K562 (cell line): ENCODE measurements around the gene IDI2. TPM values are rescaled to one million over a fixed set of nuclear protein-coding genes. Genes with fewer than 3 reads are reported as not detected.

Source experiments
- ATAC-seq: fragments of 200-7000 bp; cut with Tn5 transposase; 3 replicates; pipeline ENCODE4 v1.9.1; 2020; ENCODE audit warnings: moderate library complexity
- BruUV-seq: library from RNA; stranded (reverse); fragments of 400-500 nt; replicated peaks from 2 replicates; lab custom pipeline; 2021; lab: Mats Ljungman, UMichigan
- CTCF ChIA-PET: fragments of 300-600 bp; formaldehyde crosslinking; extraction: SDS; loops from one replicate; lab custom pipeline; 2021; ENCODE audit warnings: low intra/inter-chr PET ratio; lab: Yijun Ruan, JAX
- POLR2A ChIA-PET: fragments of 300-600, 350-650 bp; sonication (Branson Sonifier 250); formaldehyde crosslinking; extraction: SDS; loops from one replicate; lab custom pipeline; 2021; ENCODE audit warnings: antibody characterized with exemption, inconsistent platforms; lab: Yijun Ruan, JAX
- DNase-seq, 4 experiments: peaks; one replicate each; pipeline versions ENCODE4 v3.0.0 to v3.0.0-alpha.2; 2011 to 2018; ENCODE audit warnings: low spot score in 3 of 4, mixed read lengths in 3 of 4; ENCODE audit errors: extremely low read depth in 1 of 4
- FAIRE-seq: peaks from 2 replicates; lab custom pipeline; 2011; peaks lifted over from hg19 to GRCh38; lab: Jason Lieb, UNC
- H2AFZ ChIP-seq: 2 replicates; pipeline ENCODE4 v1.6.0; 2011; ENCODE audit warnings: low read depth, low read length, control low read depth, inconsistent platforms
- H3K27ac ChIP-seq: fragments of 200-600 bp; 3 replicates; pipeline ENCODE4 v1.8.0; 2011; ENCODE audit warnings: low read depth, mild to moderate bottlenecking, control low read depth, inconsistent platforms, low read length, moderate library complexity, mixed read lengths; ENCODE audit errors: extremely low read depth
- H3K27me3 ChIP-seq, 2 experiments: fragments of 300-600 bp in 1 of 2; 2 replicates in 1 of 2; 3 replicates in 1 of 2; pipeline versions ENCODE4 v1.6.0 to v1.8.0; 2011; ENCODE audit warnings: inconsistent platforms in 2 of 2, low read length in 2 of 2, mild to moderate bottlenecking in 1 of 2, mixed read lengths in 1 of 2, moderate library complexity in 1 of 2; ENCODE audit not compliant: control insufficient read depth in 2 of 2, insufficient read depth in 2 of 2
- H3K36me3 ChIP-seq: fragments of 300-600 bp; 3 replicates; pipeline ENCODE4 v1.8.0; 2011; ENCODE audit warnings: mild to moderate bottlenecking, low read length, inconsistent platforms; ENCODE audit not compliant: control insufficient read depth, insufficient read depth
- H3K4me1 ChIP-seq, 2 experiments: fragments of 200-600 bp in 1 of 2; replicated peaks in 1 of 2; 2 replicates in 1 of 2; 3 replicates in 1 of 2; pipeline versions ENCODE4 v1.5.1 to v1.8.0; 2011; ENCODE audit warnings: inconsistent platforms in 2 of 2, low read length in 2 of 2, mild to moderate bottlenecking in 1 of 2, mixed read lengths in 1 of 2, moderate library complexity in 1 of 2; ENCODE audit not compliant: control insufficient read depth in 2 of 2, insufficient read depth in 2 of 2
- H3K4me2 ChIP-seq: 2 replicates; pipeline ENCODE4 v1.6.1; 2011; ENCODE audit warnings: low read length, control low read depth, inconsistent platforms, mixed read lengths; ENCODE audit not compliant: insufficient read depth
- H3K4me3 ChIP-seq: fragments of 200-600 bp; sonication (generic), shearing (Covaris generic); 2 replicates; pipeline ENCODE4 v1.5.1; 2016; ENCODE audit warnings: control low read depth, inconsistent platforms
- H3K79me2 ChIP-seq: fragments of 200-600 bp; 3 replicates; pipeline ENCODE4 v1.8.0; 2011; ENCODE audit warnings: low read length, inconsistent platforms; ENCODE audit not compliant: control insufficient read depth, insufficient read depth
- H3K9ac ChIP-seq, 2 experiments: 2 replicates each; pipeline versions ENCODE4 v1.6.0 to v1.6.1; 2011; ENCODE audit warnings: low read depth in 2 of 2, low read length in 2 of 2, control low read depth in 1 of 2, inconsistent platforms in 1 of 2, mild to moderate bottlenecking in 1 of 2, mixed read lengths in 1 of 2; ENCODE audit not compliant: insufficient read depth in 1 of 2
- H3K9me1 ChIP-seq: one replicate; pipeline ENCODE4 v1.6.0; 2011; ENCODE audit warnings: inconsistent platforms, mild to moderate bottlenecking, low read length, moderate library complexity; ENCODE audit not compliant: control insufficient read depth, insufficient read depth
- H3K9me3 ChIP-seq: replicated peaks from 2 replicates; pipeline ENCODE4 v1.5.1; 2011; ENCODE audit warnings: low read depth, low read length, inconsistent platforms; ENCODE audit not compliant: control insufficient read depth, insufficient read depth
- H4K20me1 ChIP-seq: replicated peaks from 2 replicates; pipeline ENCODE4 v1.6.1; 2011; ENCODE audit warnings: low read length, inconsistent platforms, mixed read lengths; ENCODE audit not compliant: control insufficient read depth, insufficient read depth
- CAMTA2 ChIP-seq: fragments of 250-450 bp; sonication (Bioruptor Pico); conservative IDR thresholded peaks from 2 replicates; pipeline ENCODE4 v1.5.1; 2022
- CC2D1A ChIP-seq: fragments of 450-650 bp; IDR thresholded peaks from 2 replicates; pipeline ENCODE4 v1.6.1; 2017; ENCODE audit warnings: mild to moderate bottlenecking
- EP400 ChIP-seq: fragments of 450-650 bp; IDR thresholded peaks from 2 replicates; pipeline ENCODE4 v1.6.1; 2017; ENCODE audit warnings: antibody characterized with exemption, mild to moderate bottlenecking, moderate library complexity
- KDM1A ChIP-seq, 2 experiments: fragments of 450-650 bp; IDR thresholded peaks; 2 replicates each; pipeline ENCODE4 v1.6.1; 2016; ENCODE audit warnings: mild to moderate bottlenecking in 2 of 2
- MCM7 ChIP-seq, 2 experiments: fragments of 450-650 bp; IDR thresholded peaks; 2 replicates each; pipeline ENCODE4 v1.6.1; 2016 to 2018
- SMARCE1 ChIP-seq: fragments of 450-650 bp; IDR thresholded peaks from 2 replicates; pipeline ENCODE4 v1.7.1; 2016; ENCODE audit warnings: mild to moderate bottlenecking
- SPI1 ChIP-seq: IDR thresholded peaks from 2 replicates; pipeline ENCODE4 v1.6.1; 2011; ENCODE audit warnings: low read depth, low read length, control low read depth, borderline replicate concordance
- TAF9B ChIP-seq: fragments of 450-650 bp; IDR thresholded peaks from 2 replicates; pipeline ENCODE4 v1.6.1; 2018; ENCODE audit warnings: mild to moderate bottlenecking; ENCODE audit not compliant: partially characterized antibody
- TRIM28 ChIP-seq: fragments of 450-650 bp; IDR thresholded peaks from 2 replicates; pipeline ENCODE4 v1.6.1; 2017
- YY1 ChIP-seq, 3 experiments: IDR thresholded peaks; 2 replicates each; pipeline ENCODE4 v1.6.1; 2011; ENCODE audit warnings: low read length in 2 of 3, mild to moderate bottlenecking in 2 of 3, moderate library complexity in 2 of 3, borderline replicate concordance in 1 of 3, control low read depth in 1 of 3, low read depth in 1 of 3; ENCODE audit not compliant: insufficient read depth in 3 of 3, insufficient replicate concordance in 2 of 3, control insufficient read depth in 1 of 3, insufficient read length in 1 of 3; ENCODE audit errors: extremely low read depth in 1 of 3
- WGBS: fragments of 100-300 bp; shearing (Covaris generic); methylation state at CpG from one replicate; pipeline ENCODE4 v1.1.6; 2016; ENCODE audit warnings: low coverage, mixed read lengths; ENCODE audit not compliant: insufficient coverage; ENCODE audit errors: missing lambda C conversion rate; 5-methylcytosine and 5-hydroxymethylcytosine counted together
- in situ Hi-C: fragments of 300-500 bp; cut with MboI; formaldehyde crosslinking; loops from 4 replicates; pipeline ENCODE4 v1.15.0; 2018; ENCODE audit warnings: inconsistent platforms, mixed read lengths
- intact Hi-C: fragments of 100-400 bp; cut with micrococcal nuclease; formaldehyde crosslinking; loops from 2 replicates; pipeline ENCODE4 v1.14.2; 2022
- polyA plus RNA-seq, 8 experiments: library from polyadenylated mRNA; depleted of rRNA in 4 of 8; stranded (reverse) in 5 of 8; unstranded in 3 of 8; fragments of >200 nt; fragmentation: Nextera tagmentation in 2 of 8; fragmentation: Illumina TruSeq in 1 of 8; extraction: Ambion mirVana in 2 of 8; extraction: Trizol in 1 of 8; gene quantifications; 2 replicates each; pipeline versions ENCODE4 v1.2.1 to v1.2.3, GENCODE V29; 2011 to 2014; ENCODE audit warnings: inconsistent platforms in 1 of 8, missing spikeins in 1 of 8
- total RNA-seq, 7 experiments: library from RNA; depleted of rRNA in 6 of 7; stranded (reverse); fragments of >200 nt in 6 of 7; fragmentation: Illumina TruSeq in 2 of 7; extraction: Trizol in 2 of 7; gene quantifications; 2 replicates each; pipeline versions ENCODE4 v1.2.1 to v1.2.3, GENCODE V29; 2011 to 2021; ENCODE audit warnings: low replicate concordance in 1 of 7
- TF ChIP-seq, protein P1 (sequence below): sonication (generic); formaldehyde crosslinking; IDR thresholded peaks from 2 replicates; pipeline ENCODE4 v1.8.0; 2022; ENCODE audit warnings: mild to moderate bottlenecking, missing genetic modification reagents, borderline replicate concordance
- TF ChIP-seq, protein P2 (sequence below): fragments of 450-650 bp; IDR thresholded peaks from 2 replicates; pipeline ENCODE4 v1.6.1; 2017; ENCODE audit warnings: antibody characterized with exemption
- TF ChIP-seq, protein P3 (sequence below): fragments of 450-650 bp; formaldehyde crosslinking; IDR thresholded peaks from 2 replicates; pipeline ENCODE4 v1.4.0; 2022; ENCODE audit warnings: mild to moderate bottlenecking, moderate library complexity

The IDI2 gene
- total and polyA plus RNA-seq, 9 of the 15 experiments (the other 6 are each of a cell fraction or from before 2014, with no cell fraction given), result not detected

DNA sequence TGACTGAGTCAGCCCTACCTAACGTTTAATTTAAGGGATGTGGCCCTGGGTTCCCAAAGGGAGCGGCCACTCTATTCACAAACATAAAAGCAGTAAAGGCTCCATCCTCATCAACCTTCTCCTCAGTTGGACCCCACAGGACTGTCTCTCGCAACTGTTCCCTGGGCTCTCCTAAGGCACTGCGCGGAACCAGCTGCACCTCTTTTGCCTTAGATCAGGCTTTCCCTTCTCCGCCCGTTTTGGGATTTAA, 38.1 kb downstream of the IDI2 start (continued):
- TF ChIP-seq, protein P1, sequence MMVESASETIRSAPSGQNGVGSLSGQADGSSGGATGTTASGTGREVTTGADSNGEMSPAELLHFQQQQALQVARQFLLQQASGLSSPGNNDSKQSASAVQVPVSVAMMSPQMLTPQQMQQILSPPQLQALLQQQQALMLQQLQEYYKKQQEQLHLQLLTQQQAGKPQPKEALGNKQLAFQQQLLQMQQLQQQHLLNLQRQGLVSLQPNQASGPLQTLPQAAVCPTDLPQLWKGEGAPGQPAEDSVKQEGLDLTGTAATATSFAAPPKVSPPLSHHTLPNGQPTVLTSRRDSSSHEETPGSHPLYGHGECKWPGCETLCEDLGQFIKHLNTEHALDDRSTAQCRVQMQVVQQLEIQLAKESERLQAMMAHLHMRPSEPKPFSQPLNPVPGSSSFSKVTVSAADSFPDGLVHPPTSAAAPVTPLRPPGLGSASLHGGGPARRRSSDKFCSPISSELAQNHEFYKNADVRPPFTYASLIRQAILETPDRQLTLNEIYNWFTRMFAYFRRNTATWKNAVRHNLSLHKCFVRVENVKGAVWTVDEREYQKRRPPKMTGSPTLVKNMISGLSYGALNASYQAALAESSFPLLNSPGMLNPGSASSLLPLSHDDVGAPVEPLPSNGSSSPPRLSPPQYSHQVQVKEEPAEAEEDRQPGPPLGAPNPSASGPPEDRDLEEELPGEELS (CRISPR knock-in tag), result no peak
- TF ChIP-seq, protein P2, sequence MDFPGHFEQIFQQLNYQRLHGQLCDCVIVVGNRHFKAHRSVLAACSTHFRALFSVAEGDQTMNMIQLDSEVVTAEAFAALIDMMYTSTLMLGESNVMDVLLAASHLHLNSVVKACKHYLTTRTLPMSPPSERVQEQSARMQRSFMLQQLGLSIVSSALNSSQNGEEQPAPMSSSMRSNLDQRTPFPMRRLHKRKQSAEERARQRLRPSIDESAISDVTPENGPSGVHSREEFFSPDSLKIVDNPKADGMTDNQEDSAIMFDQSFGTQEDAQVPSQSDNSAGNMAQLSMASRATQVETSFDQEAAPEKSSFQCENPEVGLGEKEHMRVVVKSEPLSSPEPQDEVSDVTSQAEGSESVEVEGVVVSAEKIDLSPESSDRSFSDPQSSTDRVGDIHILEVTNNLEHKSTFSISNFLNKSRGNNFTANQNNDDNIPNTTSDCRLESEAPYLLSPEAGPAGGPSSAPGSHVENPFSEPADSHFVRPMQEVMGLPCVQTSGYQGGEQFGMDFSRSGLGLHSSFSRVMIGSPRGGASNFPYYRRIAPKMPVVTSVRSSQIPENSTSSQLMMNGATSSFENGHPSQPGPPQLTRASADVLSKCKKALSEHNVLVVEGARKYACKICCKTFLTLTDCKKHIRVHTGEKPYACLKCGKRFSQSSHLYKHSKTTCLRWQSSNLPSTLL, result no peak

DNA sequence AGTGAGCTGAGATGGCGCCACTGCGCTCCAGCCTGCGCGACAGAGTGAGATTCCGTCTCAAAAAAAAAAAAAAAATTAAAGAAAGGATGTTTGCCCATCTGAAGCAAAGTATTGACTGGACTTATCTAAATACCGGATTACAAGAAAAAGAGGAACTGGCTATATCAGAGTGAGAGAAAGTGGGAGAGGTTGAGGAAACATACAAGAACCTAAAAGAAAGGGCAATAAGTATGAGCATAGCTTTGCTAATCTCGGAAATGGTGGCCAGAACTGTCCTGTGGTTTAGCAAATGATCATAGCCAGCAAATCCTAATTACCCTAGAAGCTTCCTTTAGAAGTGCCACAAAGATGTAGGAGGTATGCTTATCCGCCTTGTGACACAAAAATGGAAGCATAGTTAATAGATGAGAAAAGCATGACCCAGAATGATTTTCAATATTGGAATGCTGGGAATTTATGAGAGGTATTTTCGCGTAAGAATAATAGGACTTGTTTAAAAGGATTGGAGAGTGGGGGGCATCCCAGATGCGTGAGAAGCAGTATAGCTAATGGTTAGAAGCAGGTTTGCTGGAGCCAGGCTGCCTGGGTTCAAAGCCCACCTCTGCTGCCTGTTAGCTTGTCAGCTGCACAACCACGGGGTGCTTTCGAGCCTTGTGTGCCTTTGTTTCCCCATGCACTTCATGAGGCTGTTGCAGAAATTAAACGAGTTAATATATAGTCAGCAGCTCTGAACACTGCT, 38.6 kb downstream of the IDI2 start:
- Histone ChIP-seq H3K36me3 (peaks cover 27% of the 10 kb centered on the region; the same call in 2 of the 3 replicates), H3K4me2 (peak overlapping the region; percentile 89), H3K9ac (peak overlapping the region; percentile 97 to 99), H3K9me1 (no peaks in the 10 kb centered on the region), H3K27me3 (no peaks in the 10 kb centered on the region), H2AFZ (peak overlapping the region; percentile 77; the same call in 1 of the 2 replicates), H3K9me3 (no peaks in the 10 kb centered on the region), H3K27ac (peak overlapping the region; percentile 93), H3K4me3 (peak overlapping the region; percentile 94), H3K79me2 (peaks cover 50% of the 10 kb centered on the region), H3K4me1 (peaks cover 22 to 31% of the 10 kb centered on the region in 2 experiments), H4K20me1 (peaks cover 22% of the 10 kb centered on the region; the same call in 1 of the 2 replicates)
- FAIRE-seq (no peak), DNase-seq (no peak), ATAC-seq (no peak)
- ChIA-PET CTCF (no interaction called here), POLR2A (interaction anchor here (0.7 to 1.9 kb wide), 10 partner anchors 11 to 826 kb away, joined by 3 to 7 read pairs (median 4); no protein-coding TSS in a partner anchor)
- TF ChIP-seq SPI1, result peak; percentile 98
- no peak for TF ChIP-seq CC2D1A
- no peak for TF ChIP-seq YY1 (IDR thresholded peaks at IDR 0.05; ENCODE audit: borderline replicate concordance in 1 of 3, control insufficient read depth in 1 of 3, extremely low read depth in 1 of 3, insufficient read depth in 3 of 3, insufficient read length in 1 of 3, insufficient replicate concordance in 2 of 3, low read depth in 1 of 3, low read length in 2 of 3)
- peak; percentile 9 for TF ChIP-seq TAF9B
- 0 out of 2 replicates have a peak, but pooled peaks have one; percentile 11 for TF ChIP-seq TRIM28
- 0 out of 2 replicates have a peak, but pooled peaks have one; percentile 14 for TF ChIP-seq EP400
- TF ChIP-seq KDM1A (IDR thresholded peaks at IDR 0.05), result peak in 1 of 2 experiments; percentile 6; a peak in 1 of 4 replicates
- TF ChIP-seq SMARCE1, result peak; percentile 38; the same call in 1 of the 2 replicates
- no peak for TF ChIP-seq MCM7 (IDR thresholded peaks at IDR 0.05)
- TF ChIP-seq CAMTA2, result no peak
- TF ChIP-seq, protein P3, sequence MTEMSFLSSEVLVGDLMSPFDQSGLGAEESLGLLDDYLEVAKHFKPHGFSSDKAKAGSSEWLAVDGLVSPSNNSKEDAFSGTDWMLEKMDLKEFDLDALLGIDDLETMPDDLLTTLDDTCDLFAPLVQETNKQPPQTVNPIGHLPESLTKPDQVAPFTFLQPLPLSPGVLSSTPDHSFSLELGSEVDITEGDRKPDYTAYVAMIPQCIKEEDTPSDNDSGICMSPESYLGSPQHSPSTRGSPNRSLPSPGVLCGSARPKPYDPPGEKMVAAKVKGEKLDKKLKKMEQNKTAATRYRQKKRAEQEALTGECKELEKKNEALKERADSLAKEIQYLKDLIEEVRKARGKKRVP (CRISPR knock-in tag), result no peak
- in situ Hi-C loops (loop anchor here (5.0 kb wide), 1 partner anchor 55 kb away; the partner anchor contains the start of gene LARP4B), intact Hi-C loops (loop anchor here (5.0 kb wide), 1 partner anchor 55 kb away; the partner anchor contains the start of gene LARP4B)
- BruUV-seq, result no TSS peak
- WGBS, result 45% methylated on average over 14 of the region's 14 CpGs
